Activated CD4-positive, alpha-beta memory T cell treated with anti-CD3 and anti-CD28 coated beads for 36 hours (primary cell): ENCODE measurements around the gene CXCR4. TPM values are rescaled to one million over a fixed set of nuclear protein-coding genes. Genes with fewer than 3 reads are reported as not detected.

Experiments used
- CTCF ChIA-PET: fragments of 350-600 bp; sonication (Branson Sonifier 250); formaldehyde crosslinking; loops from one replicate; lab custom pipeline; 2021; ENCODE audit warnings: antibody characterized with exemption, inconsistent platforms; lab: Charles Lee
- POLR2A ChIA-PET: fragments of 350-600 bp; sonication (Branson Sonifier 250); formaldehyde crosslinking; loops from one replicate; lab custom pipeline; 2021; ENCODE audit warnings: antibody characterized with exemption; lab: Charles Lee
- DNase-seq: peaks from one replicate; pipeline ENCODE4 v3.0.0-alpha.2; 2020
- H3K27ac Mint-ChIP-seq: one replicate; pipeline ENCODE4 v1.8.0; 2021; ENCODE audit warnings: mixed read lengths
- H3K27me3 Mint-ChIP-seq: one replicate; pipeline ENCODE4 v1.8.0; 2021; ENCODE audit warnings: mixed read lengths
- H3K36me3 Mint-ChIP-seq: one replicate; pipeline ENCODE4 v1.8.0; 2021; ENCODE audit warnings: mixed read lengths
- H3K4me1 Mint-ChIP-seq: one replicate; pipeline ENCODE4 v1.8.0; 2021; ENCODE audit warnings: low read depth, mixed read lengths
- H3K4me3 Mint-ChIP-seq: one replicate; pipeline ENCODE4 v1.8.0; 2021; ENCODE audit warnings: mild to moderate bottlenecking, mixed read lengths
- H3K9me3 Mint-ChIP-seq: one replicate; pipeline ENCODE4 v1.8.0; 2021; ENCODE audit warnings: mixed read lengths
- intact Hi-C: fragments of 100-400 bp; cut with micrococcal nuclease; formaldehyde crosslinking; loops from one replicate; pipeline ENCODE4 v1.15.1; 2023
- total RNA-seq, 2 experiments: library from RNA; stranded (reverse); gene quantifications; one replicate each; pipeline ENCODE4 v1.2.3, GENCODE V29; 2021

CXCR4 gene
- total RNA-seq, 2 experiments from 2014 or later, result 139 to 141 TPM

- CTCF ChIA-PET, result interaction anchor here (0.6 to 3.1 kb wide), 4 partner anchors 107 to 246 kb away, joined by 4 to 16 read pairs (median 4); no protein-coding TSS in a partner anchor
- no peaks in the 10 kb centered on the region for H3K9me3 Mint-ChIP-seq
Observed at GRCh38 chr2:136131484-136131960, 13.6 kb upstream of the CXCR4 start.

GRCh38 chr2:136130511-136130910, 12.6 kb upstream of the CXCR4 start:
- intact Hi-C loops, result loop anchor here (5.0 kb wide), 4 partner anchors 168 to 1078 kb away; partner anchors contain the start of gene RAB3GAP1
- ChIA-PET POLR2A (interaction anchor here (0.6 to 1.8 kb wide), 5 partner anchors 11 to 253 kb away, joined by 3 to 11 read pairs (median 4); no protein-coding TSS in a partner anchor), CTCF (interaction anchor here (0.8 to 1.3 kb wide), 4 partner anchors 12 to 253 kb away, joined by 3 read pairs; partner anchors contain the start of gene CXCR4)
- Mint-ChIP-seq H3K27me3 (peaks cover 4% of the 10 kb centered on the region), H3K4me1 (peaks cover 94% of the 10 kb centered on the region), H3K27ac (peak overlapping the region; percentile 33), H3K36me3 (no peaks in the 10 kb centered on the region), H3K9me3 (no peaks in the 10 kb centered on the region), H3K4me3 (peak overlapping the region; percentile 8)
- DNase-seq, result no peak

More at GRCh38 chr2:136131484-136131960, 13.6 kb upstream of the CXCR4 start:
- POLR2A ChIA-PET, result interaction anchor here (1.4 to 3.2 kb wide), 7 partner anchors 15 to 251 kb away, joined by 3 to 13 read pairs (median 7); no protein-coding TSS in a partner anchor
- intact Hi-C loops, result loop anchor here (5.0 kb wide), 4 partner anchors 169 to 1079 kb away; partner anchors contain the start of gene RAB3GAP1
- Mint-ChIP-seq H3K27ac (peak overlapping the region; percentile 84), H3K27me3 (peaks cover 7% of the 10 kb centered on the region), H3K4me1 (peaks cover 96% of the 10 kb centered on the region), H3K4me3 (peak overlapping the region; percentile 64), H3K36me3 (no peaks in the 10 kb centered on the region)
- peak; percentile 48 for DNase-seq

GRCh38 chr2:136130045-136130444, 12.1 kb upstream of the CXCR4 start:
- intact Hi-C loops, result loop anchor here (5.0 kb wide), 4 partner anchors 168 to 1078 kb away; partner anchors contain the start of gene RAB3GAP1
- H3K4me1 Mint-ChIP-seq, result peaks cover 94% of the 10 kb centered on the region
- DNase-seq, result no peak
- peak overlapping the region; percentile 52 for H3K4me3 Mint-ChIP-seq
- ChIA-PET CTCF (interaction anchor here (0.7 to 1.3 kb wide), 5 partner anchors 11 to 254 kb away, joined by 3 to 4 read pairs (median 3); partner anchors contain the start of gene CXCR4), POLR2A (interaction anchor here (0.6 to 1.8 kb wide), 6 partner anchors 11 to 253 kb away, joined by 3 to 11 read pairs (median 4); no protein-coding TSS in a partner anchor)
- no peaks in the 10 kb centered on the region for H3K9me3 Mint-ChIP-seq
- H3K27me3 Mint-ChIP-seq, result peaks cover 3% of the 10 kb centered on the region
- H3K36me3 Mint-ChIP-seq, result no peaks in the 10 kb centered on the region
- peak overlapping the region; percentile 81 for H3K27ac Mint-ChIP-seq

GRCh38 chr2:136129601-136130000, 11.7 kb upstream of the CXCR4 start:
- intact Hi-C loops, result no loop called here
- Mint-ChIP-seq H3K36me3 (no peaks in the 10 kb centered on the region), H3K4me1 (peaks cover 94% of the 10 kb centered on the region), H3K4me3 (peak overlapping the region; percentile 52), H3K9me3 (no peaks in the 10 kb centered on the region), H3K27ac (peak overlapping the region; percentile 81), H3K27me3 (peaks cover 3% of the 10 kb centered on the region)
- peak; percentile 36 for DNase-seq
- ChIA-PET CTCF (interaction anchor here (0.7 to 1.3 kb wide), 6 partner anchors 11 to 254 kb away, joined by 3 to 4 read pairs (median 3); partner anchors contain the start of gene CXCR4), POLR2A (interaction anchor here (0.6 to 1.8 kb wide), 5 partner anchors 10 to 254 kb away, joined by 3 to 11 read pairs (median 4); no protein-coding TSS in a partner anchor)

- intact Hi-C loops, result no loop called here
- Mint-ChIP-seq H3K9me3 (no peaks in the 10 kb centered on the region), H3K27me3 (peaks cover 3% of the 10 kb centered on the region), H3K4me3 (no peak overlapping the region), H3K36me3 (no peaks in the 10 kb centered on the region), H3K4me1 (peaks cover 94% of the 10 kb centered on the region), H3K27ac (peak overlapping the region; percentile 3)
- CTCF ChIA-PET, result interaction anchor here (1.2 kb wide), 1 partner anchor 255 kb away, joined by 4 read pairs; no protein-coding TSS in a partner anchor
- no peak for DNase-seq
- POLR2A ChIA-PET, result interaction anchor here (1.0 kb wide), 1 partner anchor 14 kb away, joined by 3 read pairs; no protein-coding TSS in a partner anchor
Observed at GRCh38 chr2:136128905-136129304, 11.0 kb upstream of the CXCR4 start.

- CTCF ChIA-PET, result interaction anchor here (1.2 kb wide), 1 partner anchor 256 kb away, joined by 4 read pairs; no protein-coding TSS in a partner anchor
Observed at GRCh38 chr2:136128366-136128765, 10.4 kb upstream of the CXCR4 start.

GRCh38 chr2:136127356-136127755, 9.4 kb upstream of the CXCR4 start:
- Mint-ChIP-seq H3K4me3 (no peak overlapping the region), H3K36me3 (no peaks in the 10 kb centered on the region), H3K27me3 (peaks cover 3% of the 10 kb centered on the region), H3K27ac (no peak overlapping the region), H3K9me3 (no peaks in the 10 kb centered on the region), H3K4me1 (peaks cover 91% of the 10 kb centered on the region)
- ChIA-PET POLR2A (no interaction called here), CTCF (no interaction called here)
- no peak for DNase-seq
- intact Hi-C loops, result no loop called here

More at GRCh38 chr2:136128366-136128765, 10.4 kb upstream of the CXCR4 start:
- DNase-seq, result no peak
- intact Hi-C loops, result no loop called here
- H3K27me3 Mint-ChIP-seq, result peaks cover 3% of the 10 kb centered on the region
- POLR2A ChIA-PET, result no interaction called here
- no peak overlapping the region for H3K27ac Mint-ChIP-seq
- peaks cover 92% of the 10 kb centered on the region for H3K4me1 Mint-ChIP-seq
- H3K9me3 Mint-ChIP-seq, result no peaks in the 10 kb centered on the region
- no peak overlapping the region for H3K4me3 Mint-ChIP-seq
- H3K36me3 Mint-ChIP-seq, result no peaks in the 10 kb centered on the region

- Mint-ChIP-seq H3K9me3 (no peaks in the 10 kb centered on the region), H3K4me1 (peaks cover 89% of the 10 kb centered on the region)
- CTCF ChIA-PET, result no interaction called here
Observed at GRCh38 chr2:136126421-136126926, 8.5 kb upstream of the CXCR4 start.

GRCh38 chr2:136126021-136126420, 8.1 kb upstream of the CXCR4 start:
- Mint-ChIP-seq H3K9me3 (no peaks in the 10 kb centered on the region), H3K27me3 (peaks cover 3% of the 10 kb centered on the region), H3K4me3 (no peak overlapping the region), H3K4me1 (peaks cover 88% of the 10 kb centered on the region), H3K36me3 (no peaks in the 10 kb centered on the region), H3K27ac (no peak overlapping the region)
- intact Hi-C loops, result no loop called here
- CTCF ChIA-PET, result no interaction called here
- DNase-seq, result no peak
- POLR2A ChIA-PET, result interaction anchor here (0.5 to 1.1 kb wide), 2 partner anchors 185 to 205 kb away, joined by 3 to 4 read pairs; no protein-coding TSS in a partner anchor

More at GRCh38 chr2:136126421-136126926, 8.5 kb upstream of the CXCR4 start:
- Mint-ChIP-seq H3K27me3 (peaks cover 3% of the 10 kb centered on the region), H3K4me3 (no peak overlapping the region), H3K36me3 (no peaks in the 10 kb centered on the region), H3K27ac (no peak overlapping the region)
- POLR2A ChIA-PET, result no interaction called here
- no peak for DNase-seq
- intact Hi-C loops, result no loop called here

GRCh38 chr2:136125236-136125635, 7.3 kb upstream of the CXCR4 start:
- H3K27ac Mint-ChIP-seq, result no peak overlapping the region
- H3K27me3 Mint-ChIP-seq, result peaks cover 3% of the 10 kb centered on the region
- POLR2A ChIA-PET, result interaction anchor here (1.1 kb wide), 1 partner anchor 185 kb away, joined by 4 read pairs; no protein-coding TSS in a partner anchor
- H3K9me3 Mint-ChIP-seq, result no peaks in the 10 kb centered on the region
- H3K36me3 Mint-ChIP-seq, result no peaks in the 10 kb centered on the region
- intact Hi-C loops, result no loop called here
- H3K4me3 Mint-ChIP-seq, result no peak overlapping the region
- CTCF ChIA-PET, result interaction anchor here (1.0 kb wide), 1 partner anchor 259 kb away, joined by 3 read pairs; no protein-coding TSS in a partner anchor
- DNase-seq, result no peak
- H3K4me1 Mint-ChIP-seq, result peaks cover 84% of the 10 kb centered on the region

- CTCF ChIA-PET, result interaction anchor here (1.0 kb wide), 1 partner anchor 260 kb away, joined by 3 read pairs; no protein-coding TSS in a partner anchor
- DNase-seq, result no peak
Observed at GRCh38 chr2:136124805-136125204, 6.9 kb upstream of the CXCR4 start.

More at GRCh38 chr2:136124805-136125204, 6.9 kb upstream of the CXCR4 start:
- Mint-ChIP-seq H3K27me3 (peaks cover 3% of the 10 kb centered on the region), H3K36me3 (no peaks in the 10 kb centered on the region), H3K4me3 (no peak overlapping the region), H3K27ac (no peak overlapping the region), H3K4me1 (peaks cover 82% of the 10 kb centered on the region), H3K9me3 (no peaks in the 10 kb centered on the region)
- intact Hi-C loops, result no loop called here
- POLR2A ChIA-PET, result interaction anchor here (1.1 kb wide), 1 partner anchor 186 kb away, joined by 4 read pairs; no protein-coding TSS in a partner anchor
